Breast epithelium (tissue), 4 donors: ENCODE measurements around the gene HTRA2. TPM values are rescaled to one million over a fixed set of nuclear protein-coding genes. Genes with fewer than 3 reads are reported as not detected.

ENCODE experiments used
- DNase-seq, 2 donors: peaks; one replicate each; pipeline ENCODE4 v3.0.0-alpha.2; 2019; ENCODE audit warnings: low spot score in 2 of 2
- H3K27ac ChIP-seq, 2 donors: fragments of 200-600 bp; sonication (generic) in 1 of 2; one replicate each; pipeline ENCODE4 v1.5.1; 2016 to 2019; ENCODE audit warnings: mild to moderate bottlenecking in 1 of 2
- H3K27me3 ChIP-seq, 2 donors: fragments of 200-600 bp; sonication (generic) in 1 of 2; one replicate each; pipeline versions ENCODE4 v1.5.1 to v1.6.0; 2017 to 2019; ENCODE audit warnings: control low read depth in 1 of 2, mild to moderate bottlenecking in 1 of 2
- H3K36me3 ChIP-seq: fragments of 200-600 bp; one replicate; pipeline ENCODE4 v1.5.1; 2019
- H3K4me1 ChIP-seq, 2 donors: fragments of 200-600 bp; sonication (generic); one replicate each; pipeline ENCODE4 v1.5.1; 2016 to 2019; ENCODE audit warnings: control low read depth in 1 of 2
- H3K4me3 ChIP-seq, 3 donors: fragments of 200-600 bp; sonication (generic); 1 replicate in 2 of 3; 2 replicates in 1 of 3; pipeline ENCODE4 v1.5.1; 2016 to 2019; ENCODE audit warnings: mild to moderate bottlenecking in 3 of 3, moderate library complexity in 2 of 3
- H3K9me3 ChIP-seq, 2 donors: fragments of 200-600 bp; sonication (generic) in 1 of 2; one replicate each; pipeline ENCODE4 v1.5.1; 2016 to 2019; ENCODE audit warnings: control low read depth in 1 of 2
- POLR2A ChIP-seq: fragments of 450-650 bp; IDR thresholded peaks from one replicate; pipeline ENCODE4 v1.6.1; 2016; ENCODE audit warnings: antibody characterized with exemption, mild to moderate bottlenecking, moderate library complexity
- POLR2AphosphoS5 ChIP-seq, 3 donors: sonication (generic); formaldehyde crosslinking; IDR thresholded peaks; one replicate each; pipeline ENCODE4 v1.6.1; 2017; ENCODE audit warnings: antibody characterized with exemption in 3 of 3
- intact Hi-C: fragments of 100-400 bp; cut with DNase I; formaldehyde crosslinking; loops from one replicate; pipeline ENCODE4 v1.15.1; 2023; ENCODE audit warnings: low total_unique reads
- total RNA-seq, 3 donors: library from RNA; depleted of rRNA; stranded (reverse); fragments of >200 nt; gene quantifications; one replicate each; pipeline ENCODE4 v1.1.0, GENCODE V29; 2016
- TF ChIP-seq, protein P1 (sequence below), 3 donors: fragments of 450-650 bp; IDR thresholded peaks; one replicate each; pipeline ENCODE4 v1.5.1; 2016 to 2017; ENCODE audit warnings: antibody characterized with exemption in 3 of 3, mild to moderate bottlenecking in 3 of 3, moderate library complexity in 3 of 3

The HTRA2 gene
- total RNA-seq, 3 donors from 2014 or later = 32.1 to 34.5 (median 32.5) TPM

DNA sequence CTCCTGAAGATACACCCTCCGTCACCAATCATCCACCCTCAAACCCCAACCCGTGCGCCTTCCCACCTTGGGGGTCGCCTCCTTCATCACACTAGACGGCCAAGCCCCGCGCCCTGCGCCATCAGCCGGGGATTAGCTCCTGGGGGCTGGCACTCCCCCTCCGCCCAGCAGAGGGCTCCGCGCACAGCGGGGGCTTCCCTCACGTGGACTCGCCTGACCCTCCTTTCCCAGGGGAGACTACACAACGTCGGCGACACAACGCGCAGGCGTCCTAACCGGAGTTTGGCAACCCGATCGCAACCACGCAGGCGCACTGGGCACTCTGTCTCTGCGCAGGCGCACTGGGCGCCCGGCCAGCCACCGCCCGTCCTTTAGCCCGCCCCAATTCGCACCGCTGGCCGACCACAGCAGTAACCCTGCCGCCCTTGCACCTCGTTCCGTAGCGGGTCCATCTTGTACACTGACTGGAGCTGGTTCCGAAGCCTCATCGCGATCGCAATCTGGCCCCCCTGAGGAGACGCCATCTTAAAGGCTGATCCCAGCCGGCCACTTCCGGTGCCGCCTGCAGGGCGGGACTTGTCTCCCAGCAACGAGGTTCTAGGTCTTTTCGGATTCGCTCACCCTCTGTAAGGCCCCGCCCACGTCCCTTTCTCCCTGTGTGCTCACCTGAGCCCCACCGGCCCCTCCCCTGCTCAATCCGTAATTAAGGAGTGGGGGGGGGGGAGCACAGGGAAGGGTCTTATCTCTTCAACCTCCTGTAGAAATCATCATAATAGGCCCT, 22.4 kb upstream of the HTRA2 start, which contains the start of gene PCGF1:
Gene PCGF1 (minus strand): TSS at position 551 of the 781 bp plus-strand sequence. CDS start 27 bp downstream, at position 524.
- Histone ChIP-seq H3K4me1 (peaks cover 0 to 19% of the 10 kb centered on the region in 2 donors), H3K4me3 (peak within 1 kb of the TSS; percentile 63 to 87 (median 82)), H3K27me3 (peaks cover 0 to 5% of the 10 kb centered on the region in 2 donors), H3K36me3 (no peaks in the 10 kb centered on the region), H3K9me3 (no peaks in the 10 kb centered on the region), H3K27ac (peak within 1 kb of the TSS; percentile 99)
- intact Hi-C loops = no loop called here
- TF ChIP-seq POLR2A (peak; percentile 13), POLR2AphosphoS5 (IDR thresholded peaks at IDR 0.05) (peak; percentile 89 to 95 (median 94))
- TF ChIP-seq, protein P1, sequence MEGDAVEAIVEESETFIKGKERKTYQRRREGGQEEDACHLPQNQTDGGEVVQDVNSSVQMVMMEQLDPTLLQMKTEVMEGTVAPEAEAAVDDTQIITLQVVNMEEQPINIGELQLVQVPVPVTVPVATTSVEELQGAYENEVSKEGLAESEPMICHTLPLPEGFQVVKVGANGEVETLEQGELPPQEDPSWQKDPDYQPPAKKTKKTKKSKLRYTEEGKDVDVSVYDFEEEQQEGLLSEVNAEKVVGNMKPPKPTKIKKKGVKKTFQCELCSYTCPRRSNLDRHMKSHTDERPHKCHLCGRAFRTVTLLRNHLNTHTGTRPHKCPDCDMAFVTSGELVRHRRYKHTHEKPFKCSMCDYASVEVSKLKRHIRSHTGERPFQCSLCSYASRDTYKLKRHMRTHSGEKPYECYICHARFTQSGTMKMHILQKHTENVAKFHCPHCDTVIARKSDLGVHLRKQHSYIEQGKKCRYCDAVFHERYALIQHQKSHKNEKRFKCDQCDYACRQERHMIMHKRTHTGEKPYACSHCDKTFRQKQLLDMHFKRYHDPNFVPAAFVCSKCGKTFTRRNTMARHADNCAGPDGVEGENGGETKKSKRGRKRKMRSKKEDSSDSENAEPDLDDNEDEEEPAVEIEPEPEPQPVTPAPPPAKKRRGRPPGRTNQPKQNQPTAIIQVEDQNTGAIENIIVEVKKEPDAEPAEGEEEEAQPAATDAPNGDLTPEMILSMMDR (IDR thresholded peaks at IDR 0.05) = peak in 1 of 3 donors; percentile 17
- peak; percentile 98 to 99 for DNase-seq

DNA sequence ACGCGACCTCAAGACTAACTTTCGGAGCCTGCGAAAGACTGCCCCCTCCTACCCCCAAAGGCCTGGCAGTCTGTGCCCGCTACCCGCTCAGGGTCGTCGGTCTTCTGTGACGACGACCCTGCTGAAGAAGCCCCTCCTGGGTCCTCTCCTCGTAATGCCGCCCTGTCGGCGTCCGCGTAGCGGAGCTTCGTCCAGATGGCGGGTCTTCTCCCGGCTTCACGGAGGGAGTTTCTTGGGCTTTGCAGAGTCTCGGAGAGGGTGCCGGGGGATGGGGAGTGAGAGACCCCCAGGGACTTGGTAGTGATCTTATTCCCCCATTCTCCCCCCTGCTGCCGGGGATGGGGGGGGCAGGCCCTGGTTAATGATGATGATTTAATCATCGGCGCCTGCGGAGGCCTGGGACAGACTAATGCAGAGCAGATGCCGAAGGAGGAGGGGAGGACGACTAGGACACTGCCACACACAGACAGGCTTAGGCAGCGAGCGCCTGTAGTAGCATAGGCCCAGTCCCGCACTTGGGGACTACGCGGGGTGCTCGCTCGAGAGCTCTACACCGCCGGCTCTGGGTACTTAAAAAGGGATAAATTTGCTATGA, 21.7 kb upstream of the HTRA2 start:
- intact Hi-C loops = no loop called here
- TF ChIP-seq POLR2A = no peak
- no peak for TF ChIP-seq POLR2AphosphoS5 (IDR thresholded peaks at IDR 0.05)
- TF ChIP-seq, protein P1 (IDR thresholded peaks at IDR 0.05) = no peak
- peak in 1 of 2 donors; percentile 37 for DNase-seq
- H3K27ac ChIP-seq = peak overlapping the region; percentile 99
- no peaks in the 10 kb centered on the region for H3K9me3 ChIP-seq
- H3K4me1 ChIP-seq = peaks cover 0 to 19% of the 10 kb centered on the region in 2 donors
- H3K4me3 ChIP-seq = peak overlapping the region; percentile 63 to 87 (median 82)
- H3K36me3 ChIP-seq = no peaks in the 10 kb centered on the region
- H3K27me3 ChIP-seq = peaks cover 1 to 12% of the 10 kb centered on the region in 2 donors

DNA sequence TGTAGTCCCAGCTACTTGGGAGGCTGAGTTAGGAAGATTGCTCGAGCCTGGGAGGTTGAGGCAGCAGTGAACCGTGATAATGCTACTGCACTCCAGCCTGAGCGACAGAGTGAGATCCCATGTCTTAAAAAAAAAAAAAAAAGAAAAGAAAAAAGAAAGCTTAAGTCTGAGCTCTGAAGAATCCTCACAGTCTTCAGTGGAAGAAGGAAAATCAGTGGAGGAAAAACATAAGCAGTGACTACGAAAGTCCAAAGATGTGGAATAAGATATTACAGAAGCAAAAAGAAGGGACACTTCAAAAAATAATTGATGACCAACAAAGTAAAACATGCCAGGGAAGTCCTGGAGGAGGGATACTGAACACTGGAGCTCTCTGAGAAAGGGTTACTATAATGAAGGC, 19.5 kb upstream of the HTRA2 start:
- intact Hi-C loops = no loop called here
- Histone ChIP-seq H3K27me3 (peaks cover 13 to 34% of the 10 kb centered on the region in 2 donors), H3K4me1 (peaks cover 0 to 17% of the 10 kb centered on the region in 2 donors)

DNA sequence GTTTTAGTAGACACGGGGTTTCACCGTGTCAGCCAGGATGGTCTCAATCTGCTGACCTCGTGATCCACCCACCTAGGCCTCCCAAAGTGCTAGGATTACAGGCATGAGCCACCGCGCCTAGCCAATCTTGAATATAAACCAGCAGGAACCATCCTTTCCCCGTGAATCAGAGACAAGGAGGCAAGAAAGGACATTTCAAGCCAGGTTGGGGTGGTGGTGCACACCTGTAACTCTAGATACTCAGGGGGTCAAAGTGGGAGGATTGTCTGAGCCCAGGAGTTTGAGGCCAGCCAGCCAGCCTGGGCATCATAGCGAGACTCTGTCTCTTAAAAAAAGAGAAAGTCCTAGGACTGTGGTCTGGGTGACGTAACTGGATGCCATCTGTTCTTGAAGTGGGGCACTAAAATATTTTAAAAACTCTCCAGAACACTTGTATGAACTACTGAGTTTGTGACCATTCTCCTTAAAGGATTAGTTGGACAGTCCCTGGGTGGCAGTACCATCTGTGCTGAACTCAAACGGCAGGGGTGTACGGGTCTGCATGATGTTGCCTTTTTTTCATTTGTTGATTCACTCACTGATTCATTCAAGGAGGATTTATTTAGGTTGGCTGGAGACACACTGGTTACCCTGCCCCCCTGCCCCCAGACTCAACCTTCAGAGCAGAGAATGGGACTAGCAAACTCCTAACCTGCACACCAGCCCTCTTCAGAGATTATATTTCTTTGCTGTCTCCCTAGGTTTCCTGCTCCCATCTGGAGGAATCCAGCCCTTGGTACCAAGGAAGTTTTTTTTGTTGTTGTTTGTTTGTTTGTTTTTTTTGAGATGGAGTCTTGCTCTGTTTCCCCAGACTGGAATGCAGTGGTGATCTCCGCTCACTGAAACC, 18.4 kb upstream of the HTRA2 start:
- Histone ChIP-seq H3K27me3 (peaks cover 15 to 45% of the 10 kb centered on the region in 2 donors), H3K36me3 (no peaks in the 10 kb centered on the region), H3K9me3 (no peaks in the 10 kb centered on the region), H3K4me3 (no peak overlapping the region), H3K27ac (no peak overlapping the region), H3K4me1 (peaks cover 0 to 6% of the 10 kb centered on the region in 2 donors)
- intact Hi-C loops = no loop called here
- DNase-seq = no peak
- no peak for TF ChIP-seq POLR2AphosphoS5 (IDR thresholded peaks at IDR 0.05)
- TF ChIP-seq, protein P1 (IDR thresholded peaks at IDR 0.05) = no peak
- TF ChIP-seq POLR2A = no peak

More for the DNA sequence above, 19.5 kb upstream of the HTRA2 start:
- no peaks in the 10 kb centered on the region for H3K9me3 ChIP-seq
- H3K4me3 ChIP-seq = no peak overlapping the region
- no peak for DNase-seq
- TF ChIP-seq POLR2AphosphoS5 (IDR thresholded peaks at IDR 0.05) (no peak), POLR2A (no peak)
- H3K27ac ChIP-seq = no peak overlapping the region
- no peaks in the 10 kb centered on the region for H3K36me3 ChIP-seq
